ENCODE data around the gene PROX1.

PROX1 gene

DNA sequence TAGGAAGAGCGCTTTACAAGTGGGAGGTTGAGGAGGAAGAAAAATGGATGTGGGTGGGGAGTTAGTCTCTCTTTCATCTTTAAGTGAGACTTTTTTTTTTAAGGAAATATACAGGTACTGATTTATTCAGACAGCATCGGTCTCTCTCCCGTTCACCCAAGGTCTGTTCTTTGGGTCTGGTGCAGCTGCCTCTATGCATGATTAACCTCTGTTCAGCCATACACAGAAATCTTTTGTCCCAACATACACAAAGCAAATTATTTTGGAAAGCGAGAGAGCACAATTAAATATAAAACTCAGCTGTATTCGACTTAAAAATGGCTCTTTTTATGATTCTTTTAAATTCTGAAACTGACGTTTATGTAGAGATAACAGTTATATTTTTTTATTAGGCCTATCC, 11.0 kb downstream of the PROX1 start:
- Histone ChIP-seq H3K4ac (ENCODE audit: low read depth, low read length) (no peak overlapping the region), H4K8ac (ENCODE audit: low read depth, low read length) (no peak overlapping the region), H2BK5ac (ENCODE audit: low read length) (no peak overlapping the region), H3K9ac (ENCODE audit: low read length) (no peak overlapping the region), H3K4me3 (ENCODE audit: low read length) (no peak overlapping the region), H3K23ac (ENCODE audit: low read length) (no peak overlapping the region), H2BK15ac (replicated peaks; ENCODE audit: low read depth) (no peak overlapping the region), H3K79me1 (ENCODE audit: low read length) (no peaks in the 10 kb centered on the region), H3K18ac (ENCODE audit: low read length) (no peak overlapping the region), H3K27ac (ENCODE audit: low read depth, low read length) (no peak overlapping the region), H3K79me2 (ENCODE audit: control insufficient read depth, insufficient read depth, low read length) (no peaks in the 10 kb centered on the region), H4K5ac (ENCODE audit: low read length) (no peak overlapping the region), H3K27me3 (ENCODE audit: insufficient read depth, low read length, poor library complexity) (no peaks in the 10 kb centered on the region), H3K36me3 (ENCODE audit: control insufficient read depth, insufficient read depth, low read length) (no peaks in the 10 kb centered on the region), H3K4me1 (ENCODE audit: control insufficient read depth, low read depth, low read length) (no peaks in the 10 kb centered on the region), H3K4me2 (ENCODE audit: low read length) (no peak overlapping the region), H2AK5ac (ENCODE audit: low read length) (no peak overlapping the region), H3K56ac (ENCODE audit: low read length) (no peak overlapping the region), H2BK120ac (ENCODE audit: low read depth, low read length) (no peak overlapping the region)
- no CpG with 5 or more reads among the region's 6 CpGs for WGBS (ENCODE audit: extremely low coverage, insufficient coverage, low lambda C conversion rate)
- DNase-seq = no peak

- no peaks in the 10 kb centered on the region for H3K79me1 ChIP-seq (ENCODE audit: low read length)
- H3K18ac ChIP-seq (ENCODE audit: low read length) = no peak overlapping the region
- no peaks in the 10 kb centered on the region for H3K36me3 ChIP-seq (ENCODE audit: control insufficient read depth, insufficient read depth, low read length)
- H3K4me3 ChIP-seq (ENCODE audit: low read length) = no peak overlapping the region
- no peaks in the 10 kb centered on the region for H3K4me1 ChIP-seq (ENCODE audit: control insufficient read depth, low read depth, low read length)
- no peak overlapping the region for H4K8ac ChIP-seq (ENCODE audit: low read depth, low read length)
- no peak overlapping the region for H2AK5ac ChIP-seq (ENCODE audit: low read length)
- H3K9ac ChIP-seq (ENCODE audit: low read length) = no peak overlapping the region
- no CpG with 5 or more reads among the region's 2 CpGs for WGBS (ENCODE audit: extremely low coverage, insufficient coverage, low lambda C conversion rate)
- no peak overlapping the region for H2BK120ac ChIP-seq (ENCODE audit: low read depth, low read length)
- no peaks in the 10 kb centered on the region for H3K27me3 ChIP-seq (ENCODE audit: insufficient read depth, low read length, poor library complexity)
- H3K23ac ChIP-seq (ENCODE audit: low read length) = no peak overlapping the region
- H2BK15ac ChIP-seq (replicated peaks; ENCODE audit: low read depth) = no peak overlapping the region
- H3K56ac ChIP-seq (ENCODE audit: low read length) = no peak overlapping the region
- H3K4me2 ChIP-seq (ENCODE audit: low read length) = no peak overlapping the region
- no peak for DNase-seq
- H3K27ac ChIP-seq (ENCODE audit: low read depth, low read length) = no peak overlapping the region
- H3K79me2 ChIP-seq (ENCODE audit: control insufficient read depth, insufficient read depth, low read length) = no peaks in the 10 kb centered on the region
- no peak overlapping the region for H4K5ac ChIP-seq (ENCODE audit: low read length)
- H3K4ac ChIP-seq (ENCODE audit: low read depth, low read length) = no peak overlapping the region
- no peak overlapping the region for H2BK5ac ChIP-seq (ENCODE audit: low read length)
Observed at GRCh38 chr1:213999732-214000131, 12.0 kb downstream of the PROX1 start.

GRCh38 chr1:214002060-214002459, 14.3 kb downstream of the PROX1 start:
- Histone ChIP-seq H2BK15ac (replicated peaks; ENCODE audit: low read depth) (no peak overlapping the region), H3K27me3 (ENCODE audit: insufficient read depth, low read length, poor library complexity) (no peaks in the 10 kb centered on the region), H2AK5ac (ENCODE audit: low read length) (no peak overlapping the region), H3K56ac (ENCODE audit: low read length) (no peak overlapping the region), H3K4ac (ENCODE audit: low read depth, low read length) (no peak overlapping the region), H3K4me1 (ENCODE audit: control insufficient read depth, low read depth, low read length) (no peaks in the 10 kb centered on the region), H3K18ac (ENCODE audit: low read length) (no peak overlapping the region), H3K9ac (ENCODE audit: low read length) (no peak overlapping the region), H4K5ac (ENCODE audit: low read length) (no peak overlapping the region), H3K27ac (ENCODE audit: low read depth, low read length) (no peak overlapping the region), H3K79me1 (ENCODE audit: low read length) (no peaks in the 10 kb centered on the region), H3K79me2 (ENCODE audit: control insufficient read depth, insufficient read depth, low read length) (no peaks in the 10 kb centered on the region), H2BK120ac (ENCODE audit: low read depth, low read length) (no peak overlapping the region), H3K4me3 (ENCODE audit: low read length) (no peak overlapping the region), H4K8ac (ENCODE audit: low read depth, low read length) (no peak overlapping the region), H3K36me3 (ENCODE audit: control insufficient read depth, insufficient read depth, low read length) (no peaks in the 10 kb centered on the region), H3K23ac (ENCODE audit: low read length) (no peak overlapping the region), H2BK5ac (ENCODE audit: low read length) (no peak overlapping the region), H3K4me2 (ENCODE audit: low read length) (no peak overlapping the region)
- WGBS (ENCODE audit: extremely low coverage, insufficient coverage, low lambda C conversion rate) = no CpG with 5 or more reads among the region's 6 CpGs
- no peak for DNase-seq

DNA sequence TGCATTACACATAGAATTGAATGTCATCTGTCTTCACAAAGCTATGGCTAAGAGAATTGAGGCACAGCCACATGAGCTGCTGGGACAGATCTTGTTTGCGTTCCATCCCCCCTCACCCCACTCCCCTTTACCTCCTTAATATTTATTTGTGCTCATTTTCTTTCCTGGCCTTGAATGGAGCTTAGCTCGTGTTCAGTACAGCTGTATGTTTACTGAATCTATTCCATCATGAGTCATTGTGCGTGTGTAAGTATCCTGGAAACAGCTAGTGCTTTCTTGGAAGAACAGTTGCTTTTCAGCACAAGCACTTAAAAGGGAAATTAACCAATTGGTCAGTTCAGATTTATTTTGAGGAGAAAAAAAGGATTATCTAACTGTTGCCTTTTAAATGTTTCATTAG, 14.7 kb downstream of the PROX1 start:
- no peaks in the 10 kb centered on the region for H3K79me2 ChIP-seq (ENCODE audit: control insufficient read depth, insufficient read depth, low read length)
- WGBS (ENCODE audit: extremely low coverage, insufficient coverage, low lambda C conversion rate) = no CpG with 5 or more reads among the region's 3 CpGs
- H3K27ac ChIP-seq (ENCODE audit: low read depth, low read length) = no peak overlapping the region

GRCh38 chr1:214003233-214003632, 15.5 kb downstream of the PROX1 start:
- Histone ChIP-seq H3K27me3 (ENCODE audit: insufficient read depth, low read length, poor library complexity) (no peaks in the 10 kb centered on the region), H4K8ac (ENCODE audit: low read depth, low read length) (no peak overlapping the region), H3K4me3 (ENCODE audit: low read length) (no peak overlapping the region), H3K56ac (ENCODE audit: low read length) (no peak overlapping the region), H2AK5ac (ENCODE audit: low read length) (no peak overlapping the region), H3K36me3 (ENCODE audit: control insufficient read depth, insufficient read depth, low read length) (no peaks in the 10 kb centered on the region), H3K4ac (ENCODE audit: low read depth, low read length) (no peak overlapping the region), H3K27ac (ENCODE audit: low read depth, low read length) (no peak overlapping the region), H2BK5ac (ENCODE audit: low read length) (no peak overlapping the region), H3K79me2 (ENCODE audit: control insufficient read depth, insufficient read depth, low read length) (no peaks in the 10 kb centered on the region), H3K18ac (ENCODE audit: low read length) (no peak overlapping the region), H3K4me2 (ENCODE audit: low read length) (no peak overlapping the region), H3K4me1 (ENCODE audit: control insufficient read depth, low read depth, low read length) (no peaks in the 10 kb centered on the region), H3K79me1 (ENCODE audit: low read length) (no peaks in the 10 kb centered on the region), H2BK15ac (replicated peaks; ENCODE audit: low read depth) (no peak overlapping the region), H3K9ac (ENCODE audit: low read length) (no peak overlapping the region), H4K5ac (ENCODE audit: low read length) (no peak overlapping the region), H3K23ac (ENCODE audit: low read length) (no peak overlapping the region), H2BK120ac (ENCODE audit: low read depth, low read length) (no peak overlapping the region)
- WGBS (ENCODE audit: extremely low coverage, insufficient coverage, low lambda C conversion rate) = no CpG with 5 or more reads among the region's 3 CpGs
- DNase-seq = no peak

More for the DNA sequence above, 14.7 kb downstream of the PROX1 start:
- Histone ChIP-seq H3K56ac (ENCODE audit: low read length) (no peak overlapping the region), H4K8ac (ENCODE audit: low read depth, low read length) (no peak overlapping the region), H3K79me1 (ENCODE audit: low read length) (no peaks in the 10 kb centered on the region), H2BK15ac (replicated peaks; ENCODE audit: low read depth) (no peak overlapping the region), H3K36me3 (ENCODE audit: control insufficient read depth, insufficient read depth, low read length) (no peaks in the 10 kb centered on the region), H2BK5ac (ENCODE audit: low read length) (no peak overlapping the region), H3K4me3 (ENCODE audit: low read length) (no peak overlapping the region), H3K4ac (ENCODE audit: low read depth, low read length) (no peak overlapping the region), H3K4me1 (ENCODE audit: control insufficient read depth, low read depth, low read length) (no peaks in the 10 kb centered on the region), H3K9ac (ENCODE audit: low read length) (no peak overlapping the region), H3K4me2 (ENCODE audit: low read length) (no peak overlapping the region), H4K5ac (ENCODE audit: low read length) (no peak overlapping the region), H2BK120ac (ENCODE audit: low read depth, low read length) (no peak overlapping the region), H2AK5ac (ENCODE audit: low read length) (no peak overlapping the region), H3K18ac (ENCODE audit: low read length) (no peak overlapping the region), H3K23ac (ENCODE audit: low read length) (no peak overlapping the region), H3K27me3 (ENCODE audit: insufficient read depth, low read length, poor library complexity) (no peaks in the 10 kb centered on the region)
- DNase-seq = no peak

GRCh38 chr1:214004014-214004413, 16.2 kb downstream of the PROX1 start:
- WGBS (ENCODE audit: extremely low coverage, insufficient coverage, low lambda C conversion rate) = no CpG with 5 or more reads among the region's 2 CpGs
- Histone ChIP-seq H3K4me2 (ENCODE audit: low read length) (no peak overlapping the region), H4K5ac (ENCODE audit: low read length) (no peak overlapping the region), H3K56ac (ENCODE audit: low read length) (no peak overlapping the region), H3K4me1 (ENCODE audit: control insufficient read depth, low read depth, low read length) (no peaks in the 10 kb centered on the region), H3K36me3 (ENCODE audit: control insufficient read depth, insufficient read depth, low read length) (no peaks in the 10 kb centered on the region), H3K27ac (ENCODE audit: low read depth, low read length) (no peak overlapping the region), H3K18ac (ENCODE audit: low read length) (no peak overlapping the region), H3K4ac (ENCODE audit: low read depth, low read length) (no peak overlapping the region), H4K8ac (ENCODE audit: low read depth, low read length) (no peak overlapping the region), H2BK15ac (replicated peaks; ENCODE audit: low read depth) (no peak overlapping the region), H3K27me3 (ENCODE audit: insufficient read depth, low read length, poor library complexity) (no peaks in the 10 kb centered on the region), H2AK5ac (ENCODE audit: low read length) (no peak overlapping the region), H3K23ac (ENCODE audit: low read length) (no peak overlapping the region), H3K9ac (ENCODE audit: low read length) (no peak overlapping the region), H3K79me2 (ENCODE audit: control insufficient read depth, insufficient read depth, low read length) (no peaks in the 10 kb centered on the region), H3K79me1 (ENCODE audit: low read length) (no peaks in the 10 kb centered on the region), H2BK120ac (ENCODE audit: low read depth, low read length) (no peak overlapping the region), H3K4me3 (ENCODE audit: low read length) (no peak overlapping the region), H2BK5ac (ENCODE audit: low read length) (no peak overlapping the region)
- DNase-seq = no peak
